ENCODE measurements around the gene UCK2.

UCK2 gene

DNA sequence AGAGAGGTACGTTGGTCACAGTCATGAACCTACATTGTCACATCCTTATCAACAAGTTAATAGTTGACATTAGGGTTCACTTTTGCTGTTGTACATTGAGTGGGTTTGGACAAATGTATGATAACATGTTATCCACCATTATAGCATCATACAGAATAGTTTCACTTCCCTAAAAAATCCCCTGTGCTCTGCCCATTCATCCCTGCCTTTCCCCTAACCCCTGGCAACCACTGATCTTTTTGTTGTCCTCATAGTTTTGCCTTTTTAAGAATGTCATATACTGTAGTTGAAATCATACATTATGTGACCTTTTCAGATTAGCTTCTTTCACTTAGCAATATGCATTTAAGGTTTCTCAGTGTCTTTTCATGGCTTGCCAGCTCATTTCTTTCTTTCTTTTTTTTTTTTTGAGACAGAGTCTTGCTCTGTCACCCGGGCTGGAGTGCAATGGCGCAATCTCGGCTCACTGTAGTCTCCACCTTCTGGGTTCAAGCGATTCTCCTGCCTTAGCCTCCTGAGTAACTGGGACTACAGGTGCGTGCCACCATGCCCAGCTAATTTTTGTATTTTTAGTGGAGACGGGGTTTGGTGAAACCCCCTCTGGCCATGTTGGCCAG, 50.6 kb downstream of the UCK2 start:
- no peak for DNase-seq (ENCODE audit: low read depth in 2 of 2, low spot score in 1 of 2)

DNA sequence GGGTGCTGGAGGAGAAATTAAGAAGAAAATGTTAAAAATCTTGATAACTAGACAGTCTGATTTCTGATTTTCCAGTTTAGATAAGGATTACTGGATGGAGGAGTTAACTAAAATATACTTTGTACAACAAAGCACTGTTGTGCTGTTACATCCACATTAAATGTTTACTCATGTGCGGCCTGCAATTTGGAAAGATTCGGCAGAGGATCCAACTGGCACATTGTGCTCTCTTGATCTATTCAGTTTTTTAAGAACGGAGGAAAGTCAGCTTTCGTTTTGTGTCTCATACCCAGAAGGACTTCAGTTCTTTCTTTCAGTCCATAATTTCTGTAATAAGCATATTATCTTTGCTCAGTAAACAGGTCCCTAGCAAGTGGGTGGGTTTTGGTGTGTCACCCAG, 52.5 kb downstream of the UCK2 start:
- DNase-seq (ENCODE audit: low read depth in 2 of 2, low spot score in 1 of 2): no peak

DNA sequence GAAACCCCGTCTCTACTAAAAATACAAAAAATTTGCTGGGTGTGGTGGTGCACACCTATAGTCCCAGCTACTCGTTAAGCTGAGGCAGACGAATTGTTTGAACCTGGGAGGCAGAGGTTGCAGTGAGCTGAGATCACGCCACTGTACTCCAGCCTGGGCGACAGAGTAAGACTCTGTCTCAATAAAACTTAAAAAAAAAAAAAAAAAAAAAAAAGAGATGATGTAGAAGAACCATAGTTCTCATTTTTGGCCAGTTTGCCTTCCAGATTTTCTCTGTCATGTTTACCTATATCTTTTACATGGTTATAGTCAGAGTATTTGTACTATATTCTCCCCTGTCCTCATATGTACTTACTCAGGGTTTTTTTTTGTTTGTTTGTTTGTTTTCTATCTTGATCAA, 53.6 kb downstream of the UCK2 start:
- no peak for DNase-seq (ENCODE audit: low read depth in 2 of 2, low spot score in 1 of 2)

GRCh38 chr1:165882168-165882837, 54.9 kb downstream of the UCK2 start:
- DNase-seq (ENCODE audit: low read depth in 2 of 2, low spot score in 1 of 2): no peak

- no peak for DNase-seq (ENCODE audit: low read depth in 2 of 2, low spot score in 1 of 2)
These were observed 55.6 kb downstream of the UCK2 start for GRCh38 chr1:165883056-165883455.

GRCh38 chr1:165884009-165884689, 56.7 kb downstream of the UCK2 start:
- DNase-seq (ENCODE audit: low read depth in 2 of 2, low spot score in 1 of 2): no peak

DNA sequence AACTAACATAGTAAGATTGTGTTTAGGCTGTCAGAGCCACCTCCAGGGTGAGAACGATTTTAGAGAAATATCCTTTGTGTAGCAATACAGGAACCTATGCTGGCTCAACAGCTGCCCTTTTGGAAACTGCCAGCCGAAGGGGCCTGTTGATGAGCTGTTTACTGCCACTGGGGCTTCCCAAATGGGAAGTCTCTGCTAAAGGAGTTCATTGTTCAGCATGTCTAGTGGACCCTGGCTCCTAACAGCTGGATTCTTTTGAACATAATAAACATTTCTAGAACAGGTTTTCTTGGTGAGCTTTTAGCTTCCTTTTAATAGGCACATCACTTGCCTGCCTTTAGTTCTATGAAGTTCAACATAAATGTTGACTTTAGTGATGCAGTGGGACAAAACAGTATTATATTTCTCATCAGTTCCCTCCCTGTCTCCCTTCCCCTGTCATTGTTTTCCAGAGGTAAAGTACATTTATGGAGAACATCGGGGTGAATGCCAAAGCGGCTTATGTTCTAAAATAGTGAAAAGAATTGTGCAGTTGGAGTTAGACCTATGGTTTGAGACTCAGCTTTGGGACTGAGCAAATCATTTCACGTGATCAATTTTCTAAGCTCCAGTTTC, 57.4 kb downstream of the UCK2 start:
- DNase-seq (ENCODE audit: low read depth in 2 of 2, low spot score in 1 of 2): no peak

GRCh38 chr1:165885305-165885694, 57.9 kb downstream of the UCK2 start:
- no peak for DNase-seq (ENCODE audit: low read depth in 2 of 2, low spot score in 1 of 2)

GRCh38 chr1:165886193-165886592, 58.8 kb downstream of the UCK2 start:
- DNase-seq (ENCODE audit: low read depth in 2 of 2, low spot score in 1 of 2): no peak

GRCh38 chr1:165886983-165887382, 59.6 kb downstream of the UCK2 start:
- DNase-seq (ENCODE audit: low read depth in 2 of 2, low spot score in 1 of 2): no peak

- no peak for DNase-seq (ENCODE audit: low read depth in 2 of 2, low spot score in 1 of 2)
These were observed 60.6 kb downstream of the UCK2 start for GRCh38 chr1:165887877-165888551.

- no peak for DNase-seq (ENCODE audit: low read depth in 2 of 2, low spot score in 1 of 2)
These were observed 61.1 kb downstream of the UCK2 start for GRCh38 chr1:165888552-165888920.

DNA sequence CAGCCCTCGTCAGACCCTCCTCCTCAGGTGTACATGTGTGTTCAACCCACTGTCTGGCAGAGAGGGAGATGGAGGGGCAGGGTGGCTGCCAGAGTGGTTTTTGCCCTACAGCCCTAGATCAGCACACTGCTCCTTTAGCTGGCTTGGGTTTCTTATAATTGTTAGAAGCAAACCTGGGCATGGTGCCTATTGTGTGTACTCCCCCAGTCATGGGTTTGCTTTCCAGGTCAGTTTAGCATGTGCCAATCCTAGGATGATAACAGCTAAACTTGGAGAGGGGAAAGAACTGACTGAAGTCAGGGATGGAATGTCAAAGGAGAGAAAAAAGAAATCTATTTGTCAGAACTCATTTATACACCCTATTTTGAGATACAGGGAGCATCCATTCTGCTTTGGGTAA, 63.3 kb downstream of the UCK2 start:
- DNase-seq (ENCODE audit: low read depth in 2 of 2, low spot score in 1 of 2): no peak

- no peak for DNase-seq (ENCODE audit: low read depth in 2 of 2, low spot score in 1 of 2)
These were observed 63.9 kb downstream of the UCK2 start for GRCh38 chr1:165891111-165891860.

DNA sequence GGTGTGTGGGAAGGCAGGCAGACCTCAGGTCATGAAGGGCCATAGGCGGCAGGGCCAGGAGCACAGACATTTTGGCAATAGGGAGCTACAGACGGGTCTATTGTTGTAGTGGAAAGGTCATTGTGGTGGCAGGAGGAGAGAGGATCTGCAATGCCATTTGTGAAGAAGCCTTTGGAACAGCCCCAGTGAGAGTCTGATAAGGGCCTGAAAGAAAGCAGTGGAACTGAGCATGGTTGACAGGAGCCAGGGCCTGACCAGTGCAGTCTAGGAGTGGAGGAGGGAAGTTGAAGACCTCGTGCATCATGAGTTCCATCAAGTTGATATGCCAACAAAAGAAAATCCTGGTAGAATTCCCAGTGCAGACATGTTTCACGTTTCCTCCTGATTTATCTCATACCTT, 65.5 kb downstream of the UCK2 start:
- no peak for DNase-seq (ENCODE audit: low read depth in 2 of 2, low spot score in 1 of 2)

DNA sequence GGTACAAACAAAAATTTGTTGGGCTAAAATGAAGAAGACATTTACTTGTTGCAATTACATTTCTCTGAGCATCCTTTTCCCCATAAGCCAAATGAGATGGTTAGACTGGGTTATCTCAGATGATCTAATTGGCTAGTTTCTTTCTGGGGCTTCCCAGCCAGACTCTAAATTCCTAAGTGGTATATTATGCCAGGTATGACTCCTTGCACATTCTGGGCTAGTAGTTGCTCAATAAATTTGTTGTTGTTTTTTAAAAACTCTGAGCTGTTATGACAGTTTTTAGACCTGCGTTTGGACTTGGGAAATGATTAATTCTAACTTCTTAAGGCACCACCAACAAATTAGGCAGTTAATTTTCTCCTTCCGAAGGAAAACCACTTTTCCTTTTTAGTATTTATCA, 66.1 kb downstream of the UCK2 start:
- DNase-seq (ENCODE audit: low read depth in 2 of 2, low spot score in 1 of 2): no peak

DNA sequence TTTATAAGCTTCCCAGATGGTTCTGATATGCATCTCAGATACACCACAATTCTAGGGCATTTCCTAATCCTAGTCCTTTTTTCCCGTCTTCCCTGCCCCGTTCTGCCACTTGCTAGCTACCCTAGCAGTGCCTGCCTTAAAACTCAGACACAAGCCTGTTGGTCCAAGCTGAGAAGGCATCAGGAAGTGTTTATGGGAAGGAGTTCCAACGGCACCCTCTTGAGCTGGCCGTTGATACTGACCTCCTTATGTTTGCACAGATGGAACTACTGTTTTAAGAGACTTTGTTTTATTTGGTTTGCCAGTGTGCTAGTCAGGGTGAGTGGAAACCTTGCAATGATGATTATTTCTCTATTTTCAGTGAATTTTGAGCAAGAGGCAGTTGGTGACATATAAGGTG, 67.2 kb downstream of the UCK2 start:
- no peak for DNase-seq (ENCODE audit: low read depth in 2 of 2, low spot score in 1 of 2)

- no peak for DNase-seq (ENCODE audit: low read depth in 2 of 2, low spot score in 1 of 2)
These were observed 68.0 kb downstream of the UCK2 start for GRCh38 chr1:165895451-165895871.

DNA sequence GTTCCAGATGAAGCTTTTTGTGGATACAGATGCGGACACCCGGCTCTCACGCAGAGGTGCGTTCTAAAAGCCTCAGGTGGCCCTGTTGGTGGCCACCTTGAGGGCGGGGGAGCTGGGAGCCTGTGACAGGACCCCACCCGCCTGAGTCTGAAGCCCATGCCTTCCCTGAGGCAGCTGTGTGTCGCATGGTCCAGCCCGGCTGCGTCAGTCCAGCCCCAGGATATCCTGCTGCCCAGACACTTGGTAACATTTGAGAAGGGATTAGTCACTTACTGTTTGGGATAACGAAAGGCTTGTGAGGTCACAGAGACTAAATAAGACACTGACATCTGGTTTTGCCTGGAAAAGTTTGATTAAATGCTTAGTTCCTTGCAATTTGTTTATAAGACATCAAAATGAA, 68.9 kb downstream of the UCK2 start:
- no peak for DNase-seq (ENCODE audit: low read depth in 2 of 2, low spot score in 1 of 2)

DNA sequence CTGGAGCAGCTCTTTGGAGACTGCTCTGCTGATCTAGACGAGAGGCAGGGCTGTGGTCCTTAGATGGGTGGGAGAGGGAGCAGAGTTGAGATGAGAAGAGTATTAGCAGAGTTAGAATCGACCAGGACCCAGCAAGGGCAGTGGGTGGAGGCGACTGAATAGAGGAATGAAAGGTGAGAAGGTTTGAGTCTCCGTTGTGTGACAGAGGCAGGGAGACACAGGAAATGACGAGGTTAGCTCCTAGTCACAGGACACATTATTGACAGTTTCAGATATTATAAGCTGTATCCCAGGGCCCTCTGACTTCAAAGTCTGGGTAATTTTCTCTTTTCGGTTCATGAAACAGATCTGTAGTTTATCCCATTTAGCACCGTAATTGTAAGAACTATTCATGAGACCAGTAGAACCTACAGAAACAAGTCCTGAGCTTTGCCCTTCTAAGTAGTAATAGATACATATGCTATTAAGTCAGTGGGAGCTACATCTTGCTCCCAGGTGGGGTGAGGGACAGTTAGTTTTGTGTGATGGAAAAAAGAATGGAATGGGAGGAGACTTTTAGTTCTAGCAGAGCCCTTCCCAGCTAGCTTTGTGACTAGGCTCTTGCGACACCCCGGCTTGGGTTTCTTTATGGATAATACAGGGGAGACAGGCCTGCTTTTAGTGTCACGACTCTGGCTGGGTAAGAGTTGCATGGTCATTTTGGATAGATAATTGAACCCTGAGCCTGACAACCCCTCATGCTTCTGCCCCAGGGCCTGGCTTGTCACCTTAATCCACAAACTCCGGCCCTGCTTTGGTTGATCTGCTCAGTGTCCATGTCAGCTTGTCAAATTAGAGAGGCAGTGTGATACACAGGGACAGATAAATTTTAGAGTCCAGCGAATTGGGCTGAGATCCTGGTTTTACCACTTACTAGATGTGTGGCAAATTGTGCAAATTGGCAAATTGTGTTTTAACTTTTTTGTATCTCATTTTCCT, 70.2 kb downstream of the UCK2 start:
- no peak for DNase-seq (ENCODE audit: low read depth in 2 of 2, low spot score in 1 of 2)

All from stimulated activated CD8-positive, alpha-beta memory T cell treated with anti-CD3 and anti-CD28 coated beads, Interleukin-4, amount 100 ng/mL, for 4 hours (primary cell).